Islet of Langerhans (tissue), 1 donor: ENCODE data around the gene KCNMA1.
"Not testable (repeated sequence)": the region's sequence is repeated elsewhere in the genome, so short reads cannot be mapped to it uniquely, and the experiment has no call there.

ENCODE experiments used
- FAIRE-seq: peaks from one replicate; lab custom pipeline; 2011; peaks lifted over from hg19 to GRCh38; lab: Jason Lieb, UNC

The KCNMA1 gene

DNA sequence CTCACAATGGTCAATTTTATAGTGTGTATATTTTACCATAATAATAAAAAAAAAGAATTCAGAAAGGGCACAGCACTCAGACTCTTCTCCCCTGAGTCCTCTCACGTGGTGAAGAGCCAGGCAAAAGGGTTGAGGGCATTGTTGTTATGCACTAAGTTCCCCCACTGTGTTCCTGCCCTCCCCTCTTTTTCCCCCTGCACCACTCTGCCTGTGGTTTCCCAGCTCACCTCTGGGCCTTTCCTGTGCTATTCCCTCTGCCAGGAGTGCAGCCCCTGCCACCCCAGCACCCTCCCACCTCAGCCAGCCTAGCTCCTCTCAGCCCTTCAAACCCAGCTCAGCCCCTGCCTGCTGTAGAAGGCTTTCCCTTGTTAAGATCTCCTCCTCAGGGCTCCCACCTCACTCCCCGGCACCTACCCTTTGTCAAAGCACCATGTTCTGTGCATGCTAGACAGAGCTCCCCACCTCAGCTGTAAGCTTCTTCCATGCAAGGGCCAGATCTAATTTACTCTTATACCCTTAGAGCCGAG lies 108.5 kb downstream of the KCNMA1 start:
- FAIRE-seq, result no peak

DNA sequence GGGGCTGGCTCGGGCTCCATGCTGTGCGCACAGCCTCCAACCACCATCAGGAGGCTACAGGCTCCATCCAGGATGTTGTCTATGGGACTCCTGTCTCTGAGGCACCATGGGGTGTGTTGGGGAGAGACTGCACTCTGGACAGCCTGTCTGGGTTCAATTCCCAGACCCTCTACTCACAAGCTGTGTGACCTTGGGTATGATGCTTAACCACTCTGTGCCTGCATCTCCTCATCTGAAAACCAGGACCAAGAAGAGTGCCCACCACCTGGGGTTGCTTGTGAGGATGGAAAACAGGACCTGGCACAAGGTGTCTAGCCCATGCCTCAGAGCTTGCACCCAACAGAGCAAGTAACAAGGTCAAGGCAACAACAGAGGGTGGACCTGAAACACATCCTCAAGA lies 109.8 kb downstream of the KCNMA1 start:
- no peak for FAIRE-seq

DNA sequence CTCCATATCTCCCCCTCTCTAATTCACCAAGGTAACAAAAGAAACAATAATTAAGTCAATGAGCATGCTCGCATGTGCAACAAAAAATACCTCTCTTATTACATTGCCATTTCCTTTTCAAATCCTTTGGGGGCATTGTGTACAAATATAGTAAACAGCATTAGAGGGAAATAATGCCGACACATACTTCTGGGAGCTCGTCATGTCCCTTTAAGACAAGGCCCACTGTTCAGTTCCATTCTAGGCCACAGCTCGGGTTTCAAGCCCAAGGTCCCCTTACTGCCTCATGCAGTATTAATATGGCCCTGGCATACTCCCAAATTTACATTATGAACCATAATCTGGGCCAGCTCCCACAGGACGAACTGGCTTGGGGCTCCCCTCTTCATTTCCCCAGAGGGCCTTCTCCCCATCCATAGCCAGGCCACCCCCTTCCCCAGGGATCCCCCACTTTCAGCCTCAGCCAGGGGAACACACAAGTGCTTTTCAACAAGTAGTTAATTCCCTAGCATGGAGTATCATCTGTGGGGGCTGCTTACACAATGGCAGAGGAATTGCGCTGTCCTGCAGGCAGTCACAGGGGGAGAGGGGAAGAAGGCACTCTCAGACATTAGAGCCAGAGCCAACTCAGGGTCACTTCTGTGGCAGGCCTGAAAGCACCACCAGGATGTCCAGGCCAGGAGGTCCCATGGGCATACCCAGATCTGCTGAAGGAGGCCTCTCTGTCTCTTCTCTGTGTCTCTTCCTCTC lies 110.6 kb downstream of the KCNMA1 start:
- FAIRE-seq, result peak; percentile 45

DNA sequence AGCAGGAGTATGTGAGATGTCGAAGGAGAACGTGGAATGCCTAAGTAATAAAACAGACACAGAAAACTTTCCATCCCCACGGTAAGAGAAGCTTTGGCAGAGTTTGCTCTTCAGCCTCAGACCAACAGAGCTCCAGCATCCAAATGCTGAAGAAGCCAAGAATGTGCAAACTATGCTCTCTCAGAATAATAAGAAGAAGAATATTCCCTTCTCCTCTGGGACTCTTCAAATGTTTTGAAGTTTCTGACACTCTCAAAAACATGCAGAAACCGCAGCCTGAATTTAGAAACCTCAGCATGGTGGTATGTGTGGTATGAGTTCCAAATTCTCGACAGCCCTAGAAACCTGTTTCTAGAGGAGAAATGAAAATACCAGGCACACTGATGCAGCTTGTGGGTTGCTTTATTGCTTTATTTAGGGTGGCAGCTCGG lies 113.3 kb downstream of the KCNMA1 start:
- FAIRE-seq, result no peak

DNA sequence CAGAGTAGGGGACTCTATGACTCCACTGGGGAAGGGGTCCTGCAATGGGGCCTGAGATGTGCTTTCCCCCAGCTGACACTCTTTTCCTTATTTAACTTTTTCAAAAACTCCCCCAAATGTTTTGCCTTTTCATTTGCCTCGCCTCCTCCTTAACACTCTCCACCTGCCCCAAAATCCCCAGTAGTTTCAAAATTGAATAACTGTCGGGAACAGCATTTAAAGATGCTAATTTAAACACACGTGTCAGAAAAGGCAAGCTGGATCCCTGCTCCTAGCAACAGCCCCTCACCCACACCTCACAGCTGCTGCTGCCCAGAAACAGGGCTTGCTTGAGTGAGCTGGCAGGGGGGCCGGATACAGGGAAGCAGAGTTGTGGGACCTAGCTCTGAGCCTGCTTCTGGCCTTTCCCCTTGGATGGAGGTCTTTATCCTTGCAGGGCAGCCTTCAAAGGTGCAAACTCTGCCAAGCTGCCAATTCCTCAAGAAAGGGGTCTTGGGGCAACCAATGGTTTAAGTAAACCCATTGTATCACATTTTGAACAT lies 115.3 kb downstream of the KCNMA1 start:
- FAIRE-seq, result no peak

DNA sequence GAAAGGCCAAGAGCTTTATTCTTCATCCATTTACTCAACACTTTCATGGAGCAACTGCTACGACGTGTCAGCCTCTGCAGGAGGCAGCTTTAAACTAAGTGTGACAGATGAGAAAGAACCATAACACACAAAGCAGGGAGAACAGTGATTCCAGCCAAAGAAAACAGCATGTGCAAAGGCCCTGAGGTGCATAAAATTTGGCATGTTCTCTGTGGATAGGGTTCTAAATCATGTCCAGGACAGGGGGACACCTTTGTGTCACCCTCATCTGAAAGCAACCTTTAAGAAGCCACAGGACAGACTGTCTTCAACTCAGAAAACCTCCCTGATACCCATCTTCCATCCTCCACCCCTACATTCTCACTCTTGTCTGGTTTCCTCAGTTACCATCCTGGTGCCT lies 116.6 kb downstream of the KCNMA1 start:
- FAIRE-seq, result no peak

DNA sequence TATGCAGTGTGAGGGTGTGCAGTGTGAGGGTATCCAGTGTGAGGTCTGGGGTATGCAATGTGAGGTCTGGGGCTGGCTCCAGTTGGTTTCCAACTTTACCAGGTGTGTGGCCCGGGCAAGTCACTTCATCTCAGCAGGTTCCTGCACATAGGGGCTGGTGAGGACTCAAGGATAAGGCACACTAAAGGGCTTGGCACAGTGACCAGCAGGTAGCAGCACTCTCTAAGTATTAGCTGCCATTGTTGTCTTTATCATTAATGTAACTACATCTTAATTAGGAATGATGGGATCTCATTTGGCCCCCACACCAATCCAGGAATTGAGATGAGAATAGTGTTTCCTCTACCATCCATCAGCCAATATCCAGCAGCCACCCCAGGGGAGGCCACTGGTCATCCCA lies 117.3 kb downstream of the KCNMA1 start:
- FAIRE-seq, result no peak

DNA sequence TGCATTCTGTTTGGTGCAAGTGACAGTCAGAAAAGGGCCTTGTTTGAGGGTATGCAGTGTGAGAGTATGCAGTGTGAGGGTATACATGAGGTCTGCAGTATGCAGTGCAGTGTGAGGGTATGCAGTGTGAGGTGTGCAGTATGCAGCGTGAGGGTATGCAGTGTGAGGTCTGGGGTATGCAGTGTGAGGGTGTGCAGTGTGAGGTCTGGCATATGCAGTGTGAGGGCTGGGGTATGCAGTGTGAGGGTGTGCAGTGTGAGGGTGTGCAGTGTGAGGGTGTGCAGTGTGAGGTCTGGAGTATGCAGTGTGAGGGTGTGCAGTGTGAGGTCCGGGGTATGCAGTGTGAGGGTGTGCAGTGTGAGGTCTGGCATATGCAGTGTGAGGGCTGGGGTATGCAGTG lies 117.8 kb downstream of the KCNMA1 start:
- not testable (repeated sequence) for FAIRE-seq

DNA sequence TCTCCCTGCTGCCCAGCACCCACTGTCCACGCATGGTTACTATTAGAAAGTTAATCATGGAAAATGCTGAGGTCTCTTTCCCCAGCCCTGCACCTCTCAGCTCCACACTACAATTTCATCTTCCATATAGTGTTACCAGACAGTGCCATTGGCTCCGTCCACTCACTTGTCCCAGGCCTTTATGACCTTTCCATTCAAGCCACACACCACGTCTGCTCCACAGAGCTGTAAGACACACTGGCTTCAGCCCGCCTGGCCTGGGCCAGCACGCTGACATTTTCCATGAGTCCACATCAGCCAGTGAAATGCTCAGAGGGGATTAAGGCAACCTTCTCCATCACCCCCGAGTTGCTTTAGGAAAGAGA lies 118.7 kb downstream of the KCNMA1 start:
- FAIRE-seq, result no peak

DNA sequence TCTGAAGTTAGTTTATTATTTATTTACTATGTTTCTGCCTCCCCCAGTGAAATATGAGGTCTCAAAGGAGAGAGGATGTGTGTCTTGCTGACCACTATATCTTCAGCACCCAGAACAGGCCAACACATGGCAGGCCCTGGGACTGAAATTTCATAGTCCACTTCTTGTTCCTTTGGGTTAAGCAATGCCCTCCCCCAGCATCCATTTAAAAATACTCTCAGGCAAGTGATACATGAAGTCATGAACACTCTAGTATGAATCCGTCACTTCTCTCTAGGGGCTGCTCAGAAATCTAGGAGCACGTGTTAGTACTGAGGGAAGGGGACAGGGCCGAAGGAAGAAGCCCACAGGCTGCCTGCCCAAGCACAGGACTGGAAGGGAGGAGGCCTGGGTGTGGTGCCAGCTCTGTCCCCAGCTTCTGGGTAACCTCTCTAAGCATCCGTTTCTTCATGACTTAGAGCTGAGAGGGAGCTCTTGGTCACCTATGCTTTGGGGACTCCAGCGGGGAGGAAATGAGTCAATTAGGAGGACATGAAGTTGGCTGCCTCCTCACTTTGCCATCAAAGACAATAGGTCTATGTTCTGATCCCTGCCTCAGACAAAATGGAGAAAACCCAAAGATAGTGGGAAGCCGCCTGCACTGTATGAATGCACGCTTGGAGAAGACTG lies 119.2 kb downstream of the KCNMA1 start:
- no peak for FAIRE-seq

DNA sequence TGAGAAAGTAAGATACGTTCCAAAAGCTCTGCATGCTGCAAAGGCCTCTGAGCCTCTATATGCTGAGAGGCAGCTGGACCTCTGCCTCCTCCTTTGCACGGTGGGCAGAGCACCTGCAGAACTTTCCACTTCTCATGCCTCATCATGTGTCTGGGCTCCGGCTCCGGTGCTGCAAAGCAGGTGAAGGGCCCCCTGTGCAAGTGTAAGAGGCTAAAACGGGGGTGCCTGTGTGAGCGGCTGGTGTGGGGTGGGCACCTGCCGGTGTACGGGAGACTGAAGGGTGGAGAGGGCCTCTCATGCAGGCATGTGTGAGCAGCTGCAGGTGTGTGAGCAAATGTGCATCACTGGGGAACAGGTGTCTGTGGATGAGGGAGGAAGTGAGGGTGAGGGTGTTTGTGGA lies 121.0 kb downstream of the KCNMA1 start:
- no peak for FAIRE-seq

DNA sequence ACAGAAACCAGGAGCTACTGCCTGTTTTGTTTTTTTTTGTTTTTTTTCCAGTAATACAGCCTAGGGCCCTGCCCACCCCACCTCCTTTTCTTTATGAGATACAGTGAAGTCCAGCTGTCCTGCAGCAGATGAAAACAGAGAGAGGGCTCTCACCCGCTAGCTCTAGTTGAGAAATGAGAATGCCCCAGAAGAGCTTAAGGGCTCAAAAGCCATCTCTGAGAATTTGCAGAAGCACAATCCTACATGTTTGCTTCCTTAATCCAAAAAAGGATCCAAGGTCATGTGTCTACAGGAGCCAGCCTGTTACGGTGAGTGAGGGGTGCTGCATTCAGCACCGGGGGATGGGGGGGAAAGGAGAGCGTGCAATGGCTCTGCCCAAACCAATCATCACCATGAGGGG lies 122.7 kb downstream of the KCNMA1 start:
- no peak for FAIRE-seq

DNA sequence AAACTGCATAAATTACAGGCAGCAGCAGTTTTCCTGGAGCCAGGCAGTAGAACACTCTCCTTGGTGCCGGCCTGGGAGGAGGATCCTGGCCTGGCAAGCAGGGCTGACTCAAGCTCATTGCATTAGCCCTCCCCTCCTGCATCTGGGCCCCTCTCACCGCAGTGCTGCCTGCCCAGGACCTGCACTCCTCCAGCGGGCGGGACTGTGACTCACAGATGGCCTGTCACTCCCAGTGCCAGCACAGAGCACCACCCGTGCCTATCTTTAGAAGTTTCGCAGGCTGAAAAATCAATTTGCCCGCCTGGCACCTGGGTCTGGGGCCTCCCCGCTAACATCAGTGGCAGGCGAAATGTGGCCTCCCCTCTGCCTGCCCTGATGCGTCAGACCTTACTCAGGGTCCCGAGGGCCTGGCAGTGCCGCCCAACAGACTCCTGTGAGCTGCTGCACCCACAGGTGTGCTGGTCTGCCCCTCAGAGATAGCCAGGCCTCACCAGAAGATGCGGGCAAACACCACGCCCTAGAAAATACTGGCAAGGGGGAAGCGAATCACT lies 123.8 kb downstream of the KCNMA1 start:
- no peak for FAIRE-seq

DNA sequence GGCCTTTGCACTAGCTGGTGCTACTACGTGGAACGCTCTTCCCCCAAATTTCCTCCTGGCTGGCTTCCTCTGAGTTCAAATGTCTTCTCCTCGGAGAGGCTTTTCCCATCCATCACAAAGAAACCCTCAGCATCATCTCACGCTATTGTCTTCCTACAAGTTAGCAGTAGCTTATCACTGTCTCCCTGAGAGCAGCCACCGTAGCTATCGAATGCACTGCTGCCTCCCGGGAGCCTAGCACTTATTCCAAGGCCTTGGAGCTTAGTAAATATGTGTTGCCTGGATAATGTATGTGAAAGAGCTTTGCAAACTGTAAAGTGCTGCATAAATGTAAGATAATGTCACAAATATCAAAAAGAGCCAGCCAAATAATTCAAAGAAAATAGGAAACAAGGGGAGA lies 124.4 kb downstream of the KCNMA1 start:
- no peak for FAIRE-seq

DNA sequence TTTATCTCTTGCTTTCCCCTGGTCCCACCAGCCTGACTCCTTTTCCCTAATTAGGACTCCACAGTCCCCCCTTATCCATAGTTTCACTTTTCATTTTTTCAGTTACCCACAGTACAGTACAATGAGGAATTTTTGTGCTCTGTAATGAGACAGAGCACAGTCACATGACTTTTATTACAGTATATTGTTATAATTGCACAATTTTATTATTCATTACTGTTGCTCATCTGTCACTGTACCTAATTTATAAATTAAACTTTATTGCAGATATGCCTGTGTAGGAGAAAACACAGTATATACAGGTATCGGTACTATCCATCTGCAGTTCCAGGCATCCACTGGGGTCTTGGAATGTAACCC lies 125.4 kb downstream of the KCNMA1 start:
- FAIRE-seq, result no peak

DNA sequence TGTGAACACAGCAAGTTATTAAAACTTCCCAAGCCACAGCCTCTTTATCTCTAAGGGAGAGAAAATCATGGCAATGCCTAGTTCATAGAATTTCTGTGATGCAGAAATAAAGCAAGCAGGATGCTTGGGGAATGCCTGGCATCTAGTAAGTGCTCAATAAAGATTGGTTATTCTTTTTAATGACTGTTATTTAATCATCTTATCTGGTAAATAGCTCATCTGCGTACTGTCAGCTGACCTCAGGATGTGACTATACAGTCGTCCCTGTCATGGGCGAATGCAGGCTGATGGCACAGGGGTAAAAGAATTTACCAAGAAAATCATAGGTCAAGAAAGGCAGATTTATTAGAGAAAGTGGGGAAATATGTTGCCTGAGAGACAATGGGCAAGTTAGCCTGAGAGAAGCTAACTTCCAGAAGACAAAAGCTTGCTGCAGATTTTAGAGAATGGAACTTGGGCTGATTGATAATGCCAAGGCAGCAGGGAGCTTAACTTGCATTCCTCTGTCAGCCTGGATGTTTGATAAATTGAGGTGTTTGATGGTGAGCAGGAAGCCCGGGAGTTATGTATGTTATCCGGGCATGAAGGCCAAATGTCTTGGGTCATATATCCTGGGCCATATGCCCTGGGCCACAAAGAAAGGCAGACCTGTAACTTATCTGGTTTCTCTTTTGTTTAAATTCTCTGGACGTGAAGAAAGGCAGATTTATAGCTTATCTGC lies 126.0 kb downstream of the KCNMA1 start:
- FAIRE-seq, result no peak

DNA sequence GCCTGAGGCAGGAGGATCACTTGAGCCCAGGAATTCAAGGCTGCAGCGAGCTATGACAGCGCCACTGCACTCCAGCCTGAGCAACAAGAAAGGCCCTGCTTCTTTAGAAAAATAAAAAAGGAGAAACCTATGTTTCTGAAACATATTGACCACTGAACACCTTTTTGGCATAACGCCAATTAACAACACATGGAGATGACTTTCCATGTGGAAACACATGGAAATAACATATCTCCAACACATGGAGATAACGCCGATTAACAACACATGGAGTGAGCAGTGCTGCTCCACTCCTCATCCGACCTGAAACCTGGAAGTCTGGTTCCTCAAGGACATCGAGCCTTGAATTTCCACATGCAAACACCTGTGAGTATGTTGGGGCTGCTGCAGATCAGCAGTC lies 126.9 kb downstream of the KCNMA1 start:
- FAIRE-seq, result no peak

DNA sequence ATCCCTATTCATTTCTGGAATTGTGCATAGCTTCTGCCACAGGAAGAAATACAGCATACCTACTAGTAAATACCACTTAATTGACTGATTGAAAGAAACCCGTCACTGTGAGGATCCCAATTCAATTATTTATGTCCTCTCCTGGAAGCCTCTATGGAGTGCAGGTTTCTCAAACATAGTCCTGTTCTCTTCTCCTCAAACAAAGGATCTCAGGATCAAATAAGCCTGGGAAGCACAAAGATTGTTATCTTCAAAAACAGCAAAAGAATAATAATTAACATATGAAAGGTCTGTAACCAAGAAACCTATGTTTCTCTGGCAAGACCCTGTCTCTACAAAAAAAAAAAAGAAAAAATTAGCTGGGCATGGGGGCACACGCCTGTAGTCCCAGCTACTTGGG lies 127.3 kb downstream of the KCNMA1 start:
- no peak for FAIRE-seq

DNA sequence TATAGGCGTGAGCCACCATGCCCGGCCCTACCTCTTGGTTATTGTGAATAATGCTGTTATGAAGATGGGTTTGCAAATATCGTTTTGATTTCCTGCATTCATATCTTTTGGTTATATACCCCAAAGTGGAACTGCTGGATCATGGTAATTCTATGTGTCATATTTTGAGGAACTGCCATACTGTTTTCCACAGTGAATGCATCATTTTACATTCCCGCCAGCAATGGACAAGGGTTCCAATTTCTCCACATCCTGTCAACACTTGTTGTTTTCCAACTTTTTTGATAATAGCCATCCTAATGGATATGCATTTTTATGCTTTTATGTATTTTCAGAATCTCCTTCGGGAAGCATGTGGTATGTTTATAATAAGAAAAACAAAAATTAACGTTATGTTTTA lies 128.2 kb downstream of the KCNMA1 start:
- FAIRE-seq, result no peak

DNA sequence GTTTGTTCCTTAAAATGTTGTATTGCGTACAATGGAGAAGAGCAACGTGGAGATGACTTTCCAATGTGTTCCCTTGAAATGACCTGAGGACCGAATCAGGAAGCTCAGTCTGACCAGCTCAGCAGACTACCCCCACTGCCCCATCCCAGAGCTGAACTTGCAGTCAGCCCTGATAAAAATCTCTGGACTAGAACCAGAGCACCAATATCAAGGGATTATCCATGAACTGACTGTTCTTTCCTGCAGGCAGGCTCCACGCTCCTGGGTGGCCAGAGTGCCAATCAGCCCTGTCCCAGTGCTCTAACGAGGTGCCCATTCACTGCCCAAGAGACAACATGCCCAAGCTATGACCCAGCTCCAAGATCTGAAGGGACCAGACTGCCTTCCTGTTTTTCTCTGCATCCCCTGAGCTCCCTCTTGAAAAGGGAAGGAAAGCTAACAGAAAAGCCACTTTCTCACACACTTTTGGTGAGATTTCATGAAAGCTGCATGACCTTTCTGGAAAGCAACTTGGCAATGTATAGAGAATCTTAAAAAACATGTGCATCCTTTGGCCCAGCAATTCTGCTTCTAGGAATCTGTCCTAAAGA lies 130.2 kb downstream of the KCNMA1 start:
- FAIRE-seq, result no peak

DNA sequence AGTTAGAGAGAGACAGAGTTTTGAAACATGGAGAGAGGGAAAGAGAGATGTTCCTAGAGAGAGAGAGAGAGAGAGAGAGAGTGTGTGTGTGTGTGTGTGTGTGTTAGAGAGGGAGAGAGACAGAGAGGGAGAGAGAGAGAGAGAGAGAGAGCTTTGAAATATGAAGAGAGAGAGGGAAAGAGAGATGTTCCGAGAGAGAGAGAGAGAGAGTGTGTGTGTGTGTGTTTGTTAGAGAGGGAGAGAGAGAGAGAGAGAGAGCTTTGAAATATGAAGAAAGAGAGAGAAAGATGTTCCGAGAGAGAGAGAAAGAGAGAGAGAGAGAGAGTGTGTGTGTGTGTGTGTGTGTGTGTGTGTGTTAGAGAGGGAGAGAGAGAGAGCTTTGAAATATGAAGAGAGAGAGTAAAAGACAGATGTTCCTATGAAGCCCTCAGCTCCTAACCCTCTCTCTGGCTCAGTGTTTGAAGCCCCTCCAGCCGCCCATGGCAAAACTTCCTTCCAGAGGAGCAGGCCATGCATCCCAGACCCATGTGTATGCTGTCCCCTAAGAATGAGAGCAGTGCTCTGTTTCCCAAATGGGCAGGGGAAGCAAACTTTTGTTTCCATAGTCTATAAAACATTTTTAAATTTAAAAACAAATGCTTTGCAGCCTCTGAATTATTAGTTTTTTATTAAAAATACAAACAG lies 130.9 kb downstream of the KCNMA1 start:
- FAIRE-seq, result no peak
